H1 (cell line): ENCODE data around the gene SLC7A8. TPM values are rescaled to one million over a fixed set of nuclear protein-coding genes. Genes with fewer than 3 reads are reported as not detected.

Experiments
- CTCF ChIA-PET: fragments of 300-600 bp; sonication (Branson Sonifier 250); formaldehyde crosslinking; loops from one replicate; lab custom pipeline; 2021; ENCODE audit not compliant: partially characterized antibody; lab: Charles Lee
- POLR2A ChIA-PET: fragments of 300-600 bp; sonication (Branson Sonifier 250); formaldehyde crosslinking; loops from one replicate; lab custom pipeline; 2021; ENCODE audit warnings: inconsistent platforms; ENCODE audit not compliant: partially characterized antibody; lab: Charles Lee
- DNase-seq, 2 experiments: peaks; one replicate each; pipeline versions ENCODE4 v3.0.0 to v3.0.0-alpha.2; 2010 to 2022; ENCODE audit warnings: low spot score in 2 of 2, low read depth in 1 of 2, mixed read lengths in 1 of 2
- FAIRE-seq: peaks from 2 replicates; lab custom pipeline; 2011; peaks lifted over from hg19 to GRCh38; lab: Jason Lieb, UNC
- H2AFZ ChIP-seq: 2 replicates; pipeline ENCODE4 v1.8.1; 2012; ENCODE audit warnings: low read length, inconsistent platforms
- H2AK5ac ChIP-seq: 2 replicates; pipeline ENCODE4 v1.6.1; 2013; ENCODE audit warnings: low read depth, low read length
- H2BK120ac ChIP-seq: replicated peaks from 2 replicates; pipeline ENCODE3; 2013; ENCODE audit warnings: low read depth, low read length, inconsistent platforms
- H2BK12ac ChIP-seq: 2 replicates; pipeline ENCODE4 v1.6.1; 2013; ENCODE audit warnings: low read depth, low read length
- H2BK15ac ChIP-seq: 2 replicates; pipeline ENCODE4 v1.6.1; 2013; ENCODE audit warnings: low read length
- H2BK20ac ChIP-seq: 2 replicates; pipeline ENCODE4 v1.6.1; 2013; ENCODE audit warnings: low read length
- H2BK5ac ChIP-seq: 2 replicates; pipeline ENCODE4 v1.6.1; 2013; ENCODE audit warnings: low read depth, low read length
- H3K14ac ChIP-seq: 2 replicates; pipeline ENCODE4 v1.6.1; 2013; ENCODE audit warnings: inconsistent platforms; ENCODE audit not compliant: insufficient read length
- H3K18ac ChIP-seq: 2 replicates; pipeline ENCODE4 v1.6.1; 2013; ENCODE audit warnings: low read length; ENCODE audit errors: extremely low read depth
- H3K23ac ChIP-seq: 2 replicates; pipeline ENCODE4 v1.6.1; 2013; ENCODE audit warnings: inconsistent platforms; ENCODE audit not compliant: insufficient read length
- H3K23me2 ChIP-seq: 2 replicates; pipeline ENCODE4 v1.6.1; 2013; ENCODE audit warnings: low read depth, low read length
- H3K27ac ChIP-seq: 2 replicates; pipeline ENCODE4 v1.6.1; 2011; ENCODE audit warnings: low read depth, low read length, inconsistent platforms
- H3K27me3 ChIP-seq, 4 experiments: replicated peaks in 1 of 4; 1 replicate in 1 of 4; 2 replicates in 3 of 4; pipeline versions ENCODE4 v1.6.1 to v1.8.1; 2011 to 2013; ENCODE audit warnings: low read length in 3 of 4, mild to moderate bottlenecking in 3 of 4, inconsistent platforms in 2 of 4, mixed read lengths in 2 of 4, moderate library complexity in 1 of 4; ENCODE audit not compliant: control insufficient read depth in 3 of 4, insufficient read depth in 3 of 4; ENCODE audit errors: extremely low read depth in 1 of 4
- H3K36me3 ChIP-seq, 4 experiments: 2 replicates each; pipeline versions ENCODE4 v1.6.1 to v1.8.1; 2011 to 2013; ENCODE audit warnings: mild to moderate bottlenecking in 4 of 4, low read length in 3 of 4, moderate library complexity in 2 of 4, control low read depth in 1 of 4, inconsistent platforms in 1 of 4; ENCODE audit not compliant: insufficient read depth in 4 of 4, control insufficient read depth in 2 of 4
- H3K4ac ChIP-seq: replicated peaks from 2 replicates; pipeline ENCODE3; 2013; ENCODE audit warnings: low read length, low read depth, mixed read lengths, inconsistent platforms; ENCODE audit not compliant: insufficient read length
- H3K4me1 ChIP-seq, 4 experiments: replicated peaks in 1 of 4; 1 replicate in 1 of 4; 2 replicates in 3 of 4; pipeline versions ENCODE4 v1.6.1 to v1.8.1; 2011 to 2013; ENCODE audit warnings: low read length in 3 of 4, inconsistent platforms in 2 of 4, mixed read lengths in 1 of 4; ENCODE audit not compliant: insufficient read depth in 4 of 4, control insufficient read depth in 3 of 4
- H3K4me2 ChIP-seq, 2 experiments: 2 replicates each; pipeline versions ENCODE4 v1.6.1 to v1.8.1; 2011 to 2013; ENCODE audit warnings: low read depth in 2 of 2, low read length in 2 of 2, control low read depth in 1 of 2, inconsistent platforms in 1 of 2, mild to moderate bottlenecking in 1 of 2; ENCODE audit not compliant: insufficient read depth in 1 of 2
- H3K4me3 ChIP-seq, 4 experiments: fragments of 200-600, 300-600 bp in 1 of 4; sonication (generic), shearing (Covaris generic), sonication (Bioruptor Twin) in 1 of 4; 2 replicates each; pipeline versions ENCODE4 v1.5.1 to v1.8.1; 2011 to 2016; ENCODE audit warnings: low read length in 4 of 4, low read depth in 3 of 4, control low read depth in 2 of 4, inconsistent platforms in 2 of 4, mild to moderate bottlenecking in 2 of 4, mixed read lengths in 1 of 4, moderate library complexity in 1 of 4; ENCODE audit not compliant: insufficient read depth in 2 of 4; ENCODE audit errors: extremely low read depth in 1 of 4
- H3K56ac ChIP-seq: replicated peaks from 2 replicates; pipeline ENCODE3; 2013; ENCODE audit warnings: low read depth, mild to moderate bottlenecking, mixed read lengths, low read length, inconsistent platforms; ENCODE audit not compliant: insufficient read length
- H3K79me1 ChIP-seq: 2 replicates; pipeline ENCODE4 v1.6.1; 2013; ENCODE audit warnings: low read depth, low read length, control low read depth
- H3K79me2 ChIP-seq, 2 experiments: 2 replicates each; pipeline versions ENCODE4 v1.6.1 to v1.8.1; 2012 to 2013; ENCODE audit warnings: low read length in 2 of 2, mild to moderate bottlenecking in 2 of 2, inconsistent platforms in 1 of 2; ENCODE audit not compliant: insufficient read depth in 2 of 2, control insufficient read depth in 1 of 2
- H3K9ac ChIP-seq, 4 experiments: replicated peaks in 1 of 4; 1 replicate in 1 of 4; 2 replicates in 3 of 4; pipeline versions ENCODE4 v1.6.1 to v1.8.1; 2011 to 2013; ENCODE audit warnings: low read depth in 3 of 4, low read length in 3 of 4, control low read depth in 2 of 4, mild to moderate bottlenecking in 2 of 4, moderate library complexity in 2 of 4, inconsistent platforms in 1 of 4; ENCODE audit errors: extremely low read depth in 1 of 4
- H3K9me3 ChIP-seq, 2 experiments: 2 replicates each; pipeline versions ENCODE4 v1.6.1 to v1.8.1; 2012 to 2013; ENCODE audit warnings: mild to moderate bottlenecking in 2 of 2, moderate library complexity in 2 of 2, control low read depth in 1 of 2, inconsistent platforms in 1 of 2, low read depth in 1 of 2, low read length in 1 of 2, mixed read lengths in 1 of 2; ENCODE audit not compliant: insufficient read depth in 2 of 2
- H4K20me1 ChIP-seq, 2 experiments: replicated peaks in 1 of 2; 2 replicates each; pipeline versions ENCODE3 to v1.8.1; 2011 to 2013; ENCODE audit warnings: inconsistent platforms in 2 of 2, low read length in 2 of 2, mild to moderate bottlenecking in 1 of 2; ENCODE audit not compliant: insufficient read depth in 2 of 2, control insufficient read depth in 1 of 2
- H4K5ac ChIP-seq: 2 replicates; pipeline ENCODE4 v1.6.1; 2013; ENCODE audit warnings: low read length, low read depth, mixed read lengths, inconsistent platforms; ENCODE audit not compliant: insufficient read length
- H4K8ac ChIP-seq: 2 replicates; pipeline ENCODE4 v1.8.0; 2013; ENCODE audit warnings: mild to moderate bottlenecking, moderate library complexity, low read length, inconsistent platforms; ENCODE audit not compliant: insufficient read depth; ENCODE audit errors: extremely low read depth
- H4K91ac ChIP-seq: replicated peaks from 2 replicates; pipeline ENCODE3; 2013; ENCODE audit warnings: low read length, mixed read lengths, inconsistent platforms; ENCODE audit not compliant: insufficient read length
- ASH2L ChIP-seq: fragments of 200-600, 300-600 bp; sonication (generic); IDR thresholded peaks from one replicate; pipeline ENCODE4 v1.7.1; 2017; ENCODE audit warnings: low read length
- BACH1 ChIP-seq: IDR thresholded peaks from 2 replicates; pipeline ENCODE4 v1.6.1; 2012; ENCODE audit warnings: low read length, improper control_type of control experiment
- CEBPB ChIP-seq: IDR thresholded peaks from 2 replicates; pipeline ENCODE4 v1.6.1; 2012; ENCODE audit warnings: low read depth, low read length
- GABPA ChIP-seq: IDR thresholded peaks from 2 replicates; pipeline ENCODE4 v1.6.1; 2011; ENCODE audit warnings: mild to moderate bottlenecking, low read length, moderate library complexity, borderline replicate concordance; ENCODE audit not compliant: insufficient read depth
- KDM4A ChIP-seq: IDR thresholded peaks from one replicate; pipeline ENCODE4 v1.7.1; 2012; ENCODE audit warnings: low read depth, mild to moderate bottlenecking, moderate library complexity, low read length, inconsistent platforms; ENCODE audit not compliant: severe bottlenecking
- KDM5A ChIP-seq: fragments of 200-600 bp; IDR thresholded peaks from 2 replicates; pipeline ENCODE4 v1.7.1; 2012; ENCODE audit warnings: mild to moderate bottlenecking, low read length, inconsistent platforms, mixed read lengths
- MAX ChIP-seq: IDR thresholded peaks from 2 replicates; pipeline ENCODE4 v1.6.1; 2012; ENCODE audit warnings: inconsistent platforms
- NANOG ChIP-seq: IDR thresholded peaks from 2 replicates; pipeline ENCODE4 v1.6.1; 2011; ENCODE audit warnings: low read length, low read depth, mild to moderate bottlenecking, inconsistent platforms; ENCODE audit not compliant: insufficient read depth, poor library complexity, severe bottlenecking
- RBBP5 ChIP-seq: IDR thresholded peaks from 2 replicates; pipeline ENCODE4 v1.7.1; 2012; ENCODE audit warnings: low read depth, mild to moderate bottlenecking, inconsistent platforms, low read length, moderate library complexity, borderline replicate concordance
- SIX5 ChIP-seq: IDR thresholded peaks from 2 replicates; pipeline ENCODE4 v1.6.1; 2011; ENCODE audit warnings: mild to moderate bottlenecking, low read depth, low read length
- TEAD4 ChIP-seq: IDR thresholded peaks from 2 replicates; pipeline ENCODE4 v1.6.1; 2012; ENCODE audit warnings: low read depth, low read length, inconsistent platforms, mixed read lengths
- YY1 ChIP-seq: IDR thresholded peaks from 2 replicates; pipeline ENCODE4 v1.6.1; 2011; ENCODE audit warnings: low read depth, mild to moderate bottlenecking, low read length
- WGBS, 2 experiments: shearing (Covaris generic) in 1 of 2; methylation state at CpG; one replicate each; pipeline versions ENCODE4 v1.1.6 to v1.1.7; 2013 to 2015; ENCODE audit warnings: low lambda C conversion rate in 2 of 2, mixed read lengths in 2 of 2, inconsistent platforms in 1 of 2, low coverage in 1 of 2, missing lambda C conversion rate in 1 of 2; ENCODE audit not compliant: insufficient replicate concordance in 2 of 2, insufficient coverage in 1 of 2, insufficient read length in 1 of 2; ENCODE audit errors: extremely low coverage in 1 of 2, missing lambda C conversion rate in 1 of 2; 5-methylcytosine and 5-hydroxymethylcytosine counted together
- polyA plus RNA-seq, 7 experiments: library from polyadenylated mRNA; depleted of rRNA in 3 of 7; stranded (reverse) in 5 of 7; unstranded in 2 of 7; fragments of >200 nt in 5 of 7; fragments of 200-250 nt in 2 of 7; gene quantifications; 1 replicate in 5 of 7; 2 replicates in 1 of 7; 4 replicates in 1 of 7; pipeline versions ENCODE4 v1.2.1 to v1.2.3, GENCODE V29; 2011 to 2013; ENCODE audit warnings: missing spikeins in 2 of 7, mixed read lengths in 2 of 7
- total RNA-seq: library from RNA; stranded (reverse); fragmentation: NEBNext Ultra II Directional; extraction: Animal tissue kit (Norgen Biotek cat#: 25700); gene quantifications from 2 replicates; pipeline ENCODE4 v1.2.1, GENCODE V29; 2021

The SLC7A8 gene
- total and polyA plus RNA-seq, 2 of the 8 experiments (the other 6 are each of a cell fraction or from before 2014, with no cell fraction given) = 182 to 204 TPM

- FAIRE-seq = peak; percentile 55
- Histone ChIP-seq H3K27me3 (no peaks in the 10 kb centered on the region), H3K23me2 (no peaks in the 10 kb centered on the region), H3K23ac (no peak overlapping the region), H4K91ac (no peak overlapping the region), H2BK12ac (peak overlapping the region; percentile 72; the same call in 1 of the 2 replicates), H2BK5ac (peak overlapping the region; percentile 83), H3K18ac (no peak overlapping the region; the same call in 1 of the 2 replicates), H2AFZ (no peak overlapping the region), H3K4ac (no peak overlapping the region), H3K9me3 (no peaks in the 10 kb centered on the region), H4K8ac (peak overlapping the region; percentile 35; the same call in 1 of the 2 replicates), H3K56ac (no peak overlapping the region), H3K9ac (no peak overlapping the region; a peak in 1 of 7 replicates), H2BK15ac (no peak overlapping the region), H2AK5ac (no peak overlapping the region; the same call in 1 of the 2 replicates), H3K79me1 (no peaks in the 10 kb centered on the region), H4K20me1 (no peaks in the 10 kb centered on the region), H3K14ac (no peak overlapping the region), H2BK120ac (no peak overlapping the region), H3K36me3 (peaks cover 9 to 48% (median 38%) of the 10 kb centered on the region in 4 experiments), H3K4me2 (peak overlapping the region; percentile 20 to 57), H2BK20ac (no peak overlapping the region), H3K27ac (peak overlapping the region; percentile 79; the same call in 1 of the 2 replicates), H4K5ac (no peak overlapping the region), H3K4me3 (peak overlapping the region in 1 of 4 experiments; percentile 47; a peak in 2 of 8 replicates), H3K79me2 (no peaks in the 10 kb centered on the region), H3K4me1 (peaks cover 9 to 31% (median 17%) of the 10 kb centered on the region in 4 experiments)
- peak in 1 of 2 experiments; percentile 83 for DNase-seq
- ChIA-PET POLR2A (interaction anchor here (0.6 to 3.1 kb wide), 11 partner anchors 11 to 194 kb away, joined by 3 to 16 read pairs (median 4); partner anchors contain the start of gene SLC7A8), CTCF (interaction anchor here (0.6 to 4.8 kb wide), 8 partner anchors 8 to 399 kb away, joined by 3 to 46 read pairs (median 5); no protein-coding TSS in a partner anchor)
- 14% methylated on average over 11 of the region's 11 CpGs; no CpG with 5 or more reads in 1 of the 2 experiments for WGBS, 2 experiments
- peak; percentile 96 for TF ChIP-seq BACH1
- TF ChIP-seq KDM4A = peak; percentile 33
- TF ChIP-seq ASH2L = peak; percentile 67
- peak; percentile 73; the same call in 1 of the 2 replicates for TF ChIP-seq YY1
- peak; percentile 85 for TF ChIP-seq NANOG
- peak; percentile 77 for TF ChIP-seq MAX
- TF ChIP-seq SIX5 = no peak
- TF ChIP-seq CEBPB = peak; percentile 5; the same call in 1 of the 2 replicates
- peak; percentile 63; the same call in 1 of the 2 replicates for TF ChIP-seq RBBP5
- TF ChIP-seq GABPA = no peak
- no peak for TF ChIP-seq KDM5A
- TF ChIP-seq TEAD4 = 0 out of 2 replicates have a peak, but pooled peaks have one; percentile 3
Observed at GRCh38 chr14:23160924-23161522, 22.4 kb downstream of the SLC7A8 start.
